Hematopoietic multipotent progenitor cell treated with erythropoietin and hydrocortisone succinate and interleukin-3 and kit ligand, for 15 days (in vitro differentiated cells): Measurements from ENCODE around the gene FNDC8.
"Not testable (repeated sequence)": the region's sequence is repeated elsewhere in the genome, so short reads cannot be mapped to it uniquely, and the experiment has no call there.

Experiments used
- DNase-seq: peaks from one replicate; pipeline ENCODE4 v3.0.0-alpha.2; 2015; ENCODE audit warnings: low spot score

The FNDC8 gene

GRCh38 chr17:35171834-35172233 is 50.4 kb downstream of the FNDC8 start:
- DNase-seq, result no peak

DNA sequence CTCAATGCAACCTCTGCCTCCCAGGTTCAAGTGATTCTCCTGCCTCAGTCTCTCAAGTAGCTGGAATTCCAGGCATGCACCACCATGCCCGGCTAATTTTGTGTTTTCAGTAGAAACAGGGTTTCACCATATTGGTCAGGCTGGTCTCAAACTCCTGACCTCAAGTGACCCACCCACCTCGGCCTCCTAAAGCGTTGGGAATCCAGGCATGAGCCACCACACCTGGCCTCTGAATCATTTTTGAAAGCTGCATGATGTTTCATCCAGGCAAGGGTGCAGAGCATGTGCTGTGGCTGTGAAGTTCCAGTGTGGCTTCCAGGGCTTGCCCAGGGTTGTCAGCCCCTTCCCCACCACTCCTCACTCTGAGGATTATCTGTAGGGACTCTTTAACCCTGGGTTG is 50.9 kb downstream of the FNDC8 start:
- DNase-seq, result not testable (repeated sequence)

- no peak for DNase-seq
These were observed 53.5 kb downstream of the FNDC8 start for GRCh38 chr17:35174835-35175334.

GRCh38 chr17:35175638-35176415 is 54.4 kb downstream of the FNDC8 start:
- DNase-seq, result no peak

- no peak for DNase-seq
These were observed 55.5 kb downstream of the FNDC8 start for GRCh38 chr17:35176897-35177296.

GRCh38 chr17:35179379-35179778 is 58.0 kb downstream of the FNDC8 start:
- DNase-seq, result not testable (repeated sequence)
